NCI-H1105 treated with DMSO at 0.1 percent for 48 hours (cell line): ENCODE measurements around the gene CRYGS.
A peak's percentile ranks its signal among the peaks of the same experiment; 100 is the strongest.
"Not testable (repeated sequence)": the region's sequence is repeated elsewhere in the genome, so short reads cannot be mapped to it uniquely, and the experiment has no call there.

Source experiments
- DNase-seq: peaks from one replicate; lab custom pipeline; 2025; lab: John Stamatoyannopoulos, UW

The CRYGS gene

DNA sequence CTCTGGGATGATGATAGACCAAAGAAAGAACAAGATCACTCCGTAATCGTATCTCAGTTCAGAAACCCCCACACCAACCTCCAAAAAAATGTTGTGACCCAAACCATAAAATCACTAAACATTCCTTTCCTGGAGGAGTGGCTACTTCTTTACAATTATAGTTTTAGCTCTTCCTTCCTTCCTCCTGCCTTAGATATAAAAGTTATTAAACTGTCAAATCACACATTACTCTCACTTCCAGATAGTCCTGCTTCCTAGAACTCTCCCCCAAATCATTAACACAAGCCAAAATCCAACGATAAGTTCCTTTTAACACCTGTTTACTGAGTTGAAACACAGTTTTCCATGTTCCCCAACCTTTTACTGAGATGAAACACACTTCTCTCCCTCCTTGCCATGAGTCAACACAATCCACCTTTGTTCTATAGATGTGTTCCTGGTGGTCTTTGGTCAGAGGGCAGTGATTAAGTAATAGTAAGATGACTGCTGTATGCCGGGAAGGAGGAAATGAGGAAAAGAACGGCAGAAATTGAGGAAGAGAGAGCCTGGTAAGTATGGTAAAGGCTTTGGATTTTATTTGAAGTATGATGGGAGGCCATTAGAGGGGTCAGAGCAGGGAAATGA lies 8.3 kb upstream of the CRYGS start:
- DNase-seq = no peak

DNA sequence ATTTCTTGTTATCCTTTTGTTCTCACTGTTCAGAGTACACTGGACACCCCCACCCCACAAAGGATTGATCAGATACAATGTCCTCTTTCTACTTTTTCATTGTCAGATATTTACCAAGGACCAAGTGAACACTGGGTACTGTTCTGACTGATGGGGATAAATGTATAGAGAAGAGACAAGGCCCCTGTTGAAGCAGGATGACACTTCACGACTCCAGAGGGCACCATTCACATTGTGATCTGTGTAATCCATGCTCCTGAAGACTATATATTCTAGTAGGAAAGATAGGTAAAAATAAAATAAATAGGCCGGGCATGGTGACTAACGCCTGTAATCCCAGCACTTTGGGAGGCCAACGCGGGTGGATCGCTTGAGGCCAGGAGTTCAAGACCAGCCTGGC lies 7.2 kb upstream of the CRYGS start:
- DNase-seq = no peak

DNA sequence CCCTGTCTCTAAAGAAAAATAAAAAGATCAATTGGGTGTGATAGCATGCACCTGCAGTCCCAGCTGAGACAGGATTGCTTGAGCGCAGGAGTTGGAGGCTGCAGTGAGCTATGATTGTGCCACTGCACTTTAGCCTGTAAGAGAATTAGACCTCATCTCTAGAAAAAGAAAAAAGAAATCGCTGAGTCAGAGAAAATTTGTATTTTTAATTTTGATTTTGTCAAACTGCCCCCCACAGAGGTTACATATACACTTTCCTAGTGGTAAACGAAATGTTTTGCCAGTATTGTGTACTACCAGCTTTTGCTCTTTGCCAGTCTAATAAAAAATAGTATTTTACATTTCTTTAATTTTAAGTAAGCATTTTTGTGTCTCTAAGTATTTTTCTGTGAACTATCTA lies 5.3 kb upstream of the CRYGS start:
- no peak for DNase-seq

DNA sequence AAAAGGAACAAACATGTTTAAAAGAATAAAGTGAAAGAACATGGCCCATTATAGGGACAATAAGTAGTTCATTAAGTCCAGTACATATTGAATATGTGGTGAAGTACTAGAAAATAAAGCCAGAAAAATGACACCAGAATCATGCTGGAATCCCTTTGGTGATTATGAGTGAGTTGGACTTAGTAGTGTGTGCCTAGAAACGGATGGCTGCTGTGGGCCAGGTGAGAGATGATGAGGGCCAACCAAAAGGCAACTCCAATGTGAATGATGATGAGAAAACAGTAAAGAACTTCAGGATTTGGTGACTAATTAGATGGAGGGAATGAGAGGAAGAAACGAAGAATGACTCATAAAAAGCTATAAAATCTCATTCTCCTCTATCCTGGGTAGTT lies 3.3 kb downstream of the CRYGS start:
- no peak for DNase-seq

DNA sequence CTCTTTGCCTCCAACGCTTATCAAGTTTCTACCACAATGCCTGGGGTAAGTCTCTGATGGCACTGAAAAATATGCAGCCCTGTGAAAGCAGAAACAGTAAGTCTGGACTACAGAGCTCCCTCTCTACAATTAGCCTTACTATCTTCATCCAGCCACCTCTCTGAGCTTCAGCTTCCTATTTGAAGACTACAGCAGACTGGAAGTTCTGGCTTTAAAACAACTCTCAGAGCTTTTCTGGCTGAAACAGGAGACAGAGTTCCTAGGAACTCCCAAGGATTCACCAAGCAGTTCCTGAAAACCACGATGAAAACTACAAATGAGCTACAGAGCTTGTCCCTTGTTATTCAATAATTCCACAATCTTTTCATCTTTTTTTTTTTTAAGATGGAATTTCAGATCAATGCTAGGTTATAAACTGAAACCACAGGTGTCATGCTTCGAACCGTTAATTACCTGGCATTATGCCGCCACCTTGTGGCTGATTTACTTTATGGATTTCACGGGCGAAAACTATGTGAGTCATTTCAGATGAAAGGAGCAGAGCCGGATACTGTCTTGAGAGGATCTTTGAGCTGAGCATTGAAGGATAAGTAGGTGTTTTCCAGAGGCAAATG lies 3.9 kb downstream of the CRYGS start:
- DNase-seq = peak; percentile 88

DNA sequence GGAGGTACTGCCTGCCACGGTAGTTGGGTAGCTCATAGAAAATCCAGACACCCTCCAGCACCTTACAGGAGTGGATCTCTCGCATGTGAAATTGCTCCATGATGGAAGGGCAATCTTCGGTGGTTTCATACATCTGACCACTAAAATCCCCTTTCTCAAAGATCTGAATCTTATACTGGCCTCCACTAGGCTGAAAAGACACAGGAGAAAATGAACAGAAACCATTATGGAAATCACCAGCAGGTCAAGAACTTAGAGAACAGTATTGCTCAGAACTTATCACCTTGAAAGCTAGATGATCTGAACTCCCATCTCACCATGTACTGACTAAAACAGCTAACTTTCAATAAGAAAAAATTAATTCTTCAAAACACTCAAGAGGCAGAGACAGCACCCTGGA lies 5.4 kb downstream of the CRYGS start:
- no peak for DNase-seq

DNA sequence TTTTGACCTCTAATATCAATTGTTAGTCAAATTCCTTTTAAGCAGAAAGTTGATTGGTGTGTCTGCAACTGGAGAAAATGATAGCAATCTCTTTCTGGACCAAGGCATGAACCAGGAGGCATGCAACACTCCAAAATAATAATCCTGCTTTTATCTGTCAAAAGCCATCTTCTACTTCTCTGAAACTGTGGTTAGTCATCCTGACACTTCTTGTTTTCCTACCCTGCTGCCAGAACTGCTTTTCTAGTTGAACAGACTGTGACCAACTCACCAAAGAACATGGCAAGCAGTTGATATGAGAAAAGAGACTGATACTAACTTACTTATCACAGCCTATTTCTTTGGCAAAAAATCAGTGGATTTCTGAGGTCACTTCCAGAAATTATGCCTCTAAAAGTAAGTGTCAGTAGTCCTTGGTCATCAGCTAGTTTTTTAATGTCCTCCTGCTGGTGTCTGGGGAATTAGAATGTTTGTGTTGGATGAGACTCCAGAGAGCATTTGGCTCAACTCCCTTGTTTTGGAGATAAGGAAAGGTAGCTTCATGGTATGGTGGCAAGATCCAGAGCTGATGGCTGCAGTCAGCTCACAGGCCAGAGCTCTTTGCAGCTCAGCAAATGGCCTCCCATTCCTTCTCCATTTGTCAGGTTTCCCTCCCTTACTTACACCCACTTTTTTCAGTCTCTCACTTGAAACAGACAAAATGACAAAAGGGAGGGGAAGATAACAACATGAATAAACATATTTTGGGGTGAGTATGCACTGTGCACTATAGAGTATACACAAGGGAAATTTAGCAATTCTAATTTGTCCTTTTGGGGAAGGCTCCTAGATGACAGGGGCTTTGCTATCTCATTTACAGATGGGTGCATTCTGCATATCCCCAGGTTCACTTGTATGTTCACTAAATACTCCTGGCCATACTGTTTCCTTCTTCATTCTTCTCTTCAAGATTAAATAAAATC lies 7.0 kb downstream of the CRYGS start:
- DNase-seq = no peak

DNA sequence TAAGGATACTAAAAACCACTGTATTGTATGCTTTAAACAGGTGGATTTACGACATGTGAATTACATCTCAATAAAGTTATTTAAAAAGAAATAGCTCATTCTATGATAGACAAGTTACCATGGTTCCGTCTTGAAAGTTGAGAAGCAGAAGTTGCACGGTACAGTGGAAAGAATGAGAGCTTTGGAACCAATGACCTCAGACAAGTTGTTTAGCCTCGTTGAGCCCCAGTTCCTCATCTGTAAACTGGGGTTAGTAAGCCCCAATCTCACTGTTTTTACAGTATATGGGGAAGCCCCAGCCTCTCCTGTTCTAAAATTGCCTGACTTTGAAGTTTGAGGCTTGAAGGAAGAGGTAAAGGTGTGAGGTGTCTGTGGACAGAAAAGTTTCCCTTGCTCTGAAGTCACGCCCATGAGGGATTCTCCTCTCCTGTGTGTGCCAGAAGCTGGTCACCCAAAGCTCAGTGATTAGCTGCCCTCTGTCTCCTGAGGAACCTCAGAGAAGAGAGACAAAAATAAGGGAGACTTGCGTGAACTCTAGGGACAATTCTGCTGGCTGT lies 10.0 kb downstream of the CRYGS start:
- DNase-seq = no peak

DNA sequence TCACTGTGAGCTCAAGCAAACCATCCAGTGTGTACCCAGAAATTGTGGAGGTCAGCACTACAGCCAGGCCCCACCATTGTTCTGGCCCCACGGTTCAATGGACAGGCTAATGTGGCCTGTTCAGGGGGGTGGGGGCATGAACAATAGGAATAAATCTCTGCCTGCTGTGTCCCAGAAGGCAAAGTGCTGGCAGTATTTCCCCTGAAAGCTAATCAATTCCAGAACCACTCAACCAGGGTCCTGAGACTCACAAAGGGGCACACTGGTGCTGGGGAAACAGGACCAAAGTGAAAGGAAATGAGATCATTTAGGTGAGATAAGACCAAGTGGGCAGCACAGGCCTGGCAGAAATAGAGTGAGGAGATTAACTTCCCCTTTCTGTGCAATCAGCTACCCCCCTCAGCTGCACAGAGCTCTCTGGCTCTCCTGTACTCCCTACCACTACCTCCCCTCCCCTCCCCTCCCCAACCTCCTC lies 11.5 kb downstream of the CRYGS start:
- DNase-seq = no peak

DNA sequence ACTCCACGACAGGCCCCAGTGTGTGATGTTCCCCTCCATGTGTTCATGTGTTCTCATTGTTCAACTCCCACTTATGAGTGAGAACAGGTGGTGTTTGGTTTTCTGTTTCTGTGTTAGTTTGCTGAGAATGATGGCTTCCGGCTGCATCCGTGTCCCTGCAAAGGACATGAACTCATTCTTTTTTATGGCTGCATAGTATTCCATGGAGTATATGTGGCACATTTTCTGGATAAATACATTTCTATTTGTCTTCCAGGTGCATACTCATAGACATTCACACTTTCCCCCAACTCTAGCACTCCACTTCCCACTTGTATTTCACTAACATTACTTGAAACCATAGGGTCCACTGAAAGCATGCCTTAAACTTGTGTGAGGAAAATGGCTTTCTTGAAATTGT lies 12.5 kb downstream of the CRYGS start:
- DNase-seq = not testable (repeated sequence)

DNA sequence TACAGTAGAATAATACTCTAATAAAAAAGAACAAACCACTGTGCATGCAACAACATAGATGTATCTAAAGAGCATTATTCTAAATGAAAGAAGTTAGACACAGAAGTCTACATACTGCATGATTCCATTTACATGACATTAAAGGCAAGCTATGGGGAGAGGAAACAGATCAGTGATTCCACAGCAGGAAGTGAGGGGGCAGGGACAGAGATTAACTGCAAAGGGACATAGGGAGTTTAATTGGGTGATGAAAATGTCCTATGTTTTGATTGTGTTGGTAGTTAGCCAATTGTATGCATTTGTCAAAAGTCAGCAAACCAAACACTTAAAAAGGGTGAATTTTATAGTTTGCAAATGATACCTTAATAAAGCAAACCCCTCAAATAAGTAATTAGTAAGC lies 13.8 kb downstream of the CRYGS start:
- DNase-seq = no peak

DNA sequence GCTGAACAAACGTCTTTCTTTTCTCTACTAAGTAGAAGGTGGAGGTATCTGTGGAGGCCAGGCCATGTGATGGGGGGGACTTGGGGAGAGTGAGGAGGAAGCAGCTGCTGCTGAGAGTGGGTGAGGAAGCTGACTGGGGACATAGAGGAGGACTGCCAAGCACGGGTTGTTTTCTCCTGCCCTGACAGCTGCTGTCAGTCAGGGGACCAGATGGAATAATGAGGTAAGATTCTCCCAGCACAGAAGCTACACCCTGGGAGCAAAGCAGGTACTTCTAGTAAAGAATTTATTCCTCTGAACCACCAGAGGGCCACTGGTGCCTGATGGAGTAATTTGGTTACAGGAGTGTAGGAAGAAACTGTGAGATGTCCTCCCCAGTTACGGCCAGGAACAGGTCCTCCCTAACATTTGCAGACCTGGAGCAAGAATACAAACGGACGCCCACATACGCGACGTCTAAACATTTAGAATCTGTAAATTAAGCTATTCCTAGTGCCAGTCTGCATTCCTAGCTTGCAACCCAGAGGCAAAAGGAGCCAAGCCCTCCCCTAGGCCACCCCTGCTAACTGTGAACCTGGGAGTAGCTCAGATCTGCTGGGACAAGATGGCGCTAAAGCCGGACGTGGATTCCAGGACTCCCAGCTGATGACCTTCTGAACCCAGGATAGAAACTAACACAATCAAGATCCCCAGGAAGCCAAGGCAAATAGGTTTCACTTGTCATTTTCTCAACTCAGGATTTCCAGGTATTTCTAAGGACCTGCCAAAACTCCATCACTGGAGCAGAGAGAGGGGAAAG lies 14.8 kb downstream of the CRYGS start:
- no peak for DNase-seq

DNA sequence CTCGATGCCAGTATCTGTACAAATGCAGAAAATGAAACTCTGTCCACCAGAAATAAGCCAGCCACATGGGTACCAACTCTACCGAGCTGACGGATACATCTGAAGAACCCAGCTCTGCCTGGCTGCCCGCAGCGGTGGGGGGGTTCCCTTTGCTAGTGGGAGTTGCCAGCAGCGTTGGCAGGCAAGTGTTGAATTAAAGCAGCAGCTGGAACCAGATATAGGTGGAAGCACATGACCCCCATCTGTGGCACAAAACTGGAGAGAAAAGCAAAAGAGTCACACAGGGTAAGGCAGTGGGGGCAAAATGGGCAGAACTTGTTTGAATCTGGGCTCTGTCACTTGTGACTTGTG lies 17.9 kb downstream of the CRYGS start:
- DNase-seq = no peak

DNA sequence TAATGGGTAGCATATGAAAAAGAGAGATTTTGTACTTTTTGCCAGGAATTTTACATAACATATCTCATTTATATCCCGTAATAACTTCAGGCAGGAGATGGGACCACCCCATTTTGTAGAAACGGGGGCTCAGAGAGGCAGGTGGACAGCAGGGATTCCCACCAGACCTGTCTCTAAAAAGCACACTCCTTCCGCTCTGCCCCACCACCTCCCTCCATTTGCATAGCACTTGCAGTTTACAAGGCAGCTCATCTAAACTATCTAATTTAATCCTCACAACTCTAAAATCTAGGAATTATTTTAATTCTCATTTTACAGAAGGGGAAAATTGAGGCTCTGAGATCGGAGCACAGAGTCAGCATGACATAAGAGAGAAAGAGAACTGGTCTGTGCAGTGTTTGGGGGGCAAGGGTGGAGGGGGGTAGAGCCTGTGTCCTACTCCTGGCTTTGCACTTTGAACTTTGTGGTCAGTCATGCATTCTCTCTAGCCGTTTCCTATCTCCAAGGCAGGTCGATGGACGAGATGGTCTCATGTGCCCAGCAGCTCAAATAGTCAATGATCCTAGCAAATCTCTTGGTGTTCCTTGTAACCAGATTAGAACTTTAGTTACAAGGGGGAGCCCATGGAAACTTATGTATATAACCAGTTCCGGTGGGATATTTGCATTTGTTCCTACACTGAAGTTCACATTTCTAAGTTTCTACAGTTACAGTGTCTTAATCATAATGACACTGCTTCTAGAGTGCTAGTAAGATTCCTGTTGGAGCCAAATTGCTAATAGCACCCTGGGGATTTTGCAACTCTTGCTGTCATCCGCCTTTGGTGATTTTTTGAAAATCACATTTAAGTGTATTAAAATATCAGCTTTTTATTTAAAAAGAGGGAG lies 18.6 kb downstream of the CRYGS start:
- DNase-seq = no peak

DNA sequence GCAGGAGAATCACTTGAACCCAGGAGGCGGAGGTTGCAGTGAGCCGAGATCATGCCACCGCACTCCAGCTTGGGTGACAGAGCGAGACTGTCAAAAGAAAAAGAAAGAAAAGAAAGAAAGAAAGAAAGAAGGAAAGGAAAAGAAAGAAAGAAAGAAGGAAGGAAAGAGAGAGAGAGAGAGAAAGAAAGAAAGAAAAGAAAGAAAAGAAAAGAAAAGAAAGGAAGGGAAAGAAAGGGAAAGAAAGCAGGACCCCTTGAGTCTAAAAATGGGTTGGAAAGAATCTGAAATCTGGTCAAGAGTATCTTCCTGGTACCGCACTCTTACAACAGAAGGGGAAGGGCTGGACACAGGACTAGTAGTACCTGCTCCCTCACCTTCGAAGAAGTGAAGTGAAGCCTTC lies 19.6 kb downstream of the CRYGS start:
- DNase-seq = no peak

DNA sequence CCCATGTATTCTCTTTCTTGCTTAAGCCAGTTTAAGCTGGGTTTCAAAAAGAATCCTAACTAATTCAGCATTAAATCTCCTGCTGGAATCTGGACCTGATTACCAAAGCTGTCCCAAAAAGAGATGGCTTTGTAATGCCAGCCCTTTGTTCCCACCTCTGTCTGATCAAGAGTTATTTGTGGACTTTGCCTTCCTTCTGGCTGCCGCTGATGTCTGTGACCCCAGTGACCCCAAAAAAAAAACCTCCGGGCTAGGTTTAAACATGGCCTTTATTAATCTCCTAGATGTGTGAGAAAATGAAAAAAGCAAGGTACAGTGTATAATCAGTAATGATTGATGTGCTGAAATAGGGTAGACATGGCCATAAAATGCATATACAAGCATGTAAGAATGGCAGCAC lies 20.7 kb downstream of the CRYGS start:
- DNase-seq = no peak

DNA sequence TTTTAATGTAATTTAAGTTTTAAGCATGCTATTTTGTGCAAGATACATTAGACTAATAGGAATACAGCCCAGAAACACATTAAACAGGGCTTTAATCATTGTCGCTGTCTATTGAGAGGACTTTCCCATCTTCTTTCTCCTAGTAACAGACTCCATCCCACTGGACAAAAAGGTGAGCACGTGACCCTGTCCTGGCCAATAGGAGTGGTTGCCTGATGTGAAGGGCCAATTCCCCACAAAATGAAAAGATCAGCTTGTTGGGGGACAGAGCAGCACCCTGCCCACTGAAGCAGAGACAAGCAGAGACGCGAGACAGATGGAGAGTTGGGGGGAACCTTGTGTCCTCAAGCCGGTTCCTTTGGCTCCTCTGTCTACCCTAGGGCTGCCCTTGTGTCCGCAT lies 21.2 kb downstream of the CRYGS start:
- DNase-seq = no peak

DNA sequence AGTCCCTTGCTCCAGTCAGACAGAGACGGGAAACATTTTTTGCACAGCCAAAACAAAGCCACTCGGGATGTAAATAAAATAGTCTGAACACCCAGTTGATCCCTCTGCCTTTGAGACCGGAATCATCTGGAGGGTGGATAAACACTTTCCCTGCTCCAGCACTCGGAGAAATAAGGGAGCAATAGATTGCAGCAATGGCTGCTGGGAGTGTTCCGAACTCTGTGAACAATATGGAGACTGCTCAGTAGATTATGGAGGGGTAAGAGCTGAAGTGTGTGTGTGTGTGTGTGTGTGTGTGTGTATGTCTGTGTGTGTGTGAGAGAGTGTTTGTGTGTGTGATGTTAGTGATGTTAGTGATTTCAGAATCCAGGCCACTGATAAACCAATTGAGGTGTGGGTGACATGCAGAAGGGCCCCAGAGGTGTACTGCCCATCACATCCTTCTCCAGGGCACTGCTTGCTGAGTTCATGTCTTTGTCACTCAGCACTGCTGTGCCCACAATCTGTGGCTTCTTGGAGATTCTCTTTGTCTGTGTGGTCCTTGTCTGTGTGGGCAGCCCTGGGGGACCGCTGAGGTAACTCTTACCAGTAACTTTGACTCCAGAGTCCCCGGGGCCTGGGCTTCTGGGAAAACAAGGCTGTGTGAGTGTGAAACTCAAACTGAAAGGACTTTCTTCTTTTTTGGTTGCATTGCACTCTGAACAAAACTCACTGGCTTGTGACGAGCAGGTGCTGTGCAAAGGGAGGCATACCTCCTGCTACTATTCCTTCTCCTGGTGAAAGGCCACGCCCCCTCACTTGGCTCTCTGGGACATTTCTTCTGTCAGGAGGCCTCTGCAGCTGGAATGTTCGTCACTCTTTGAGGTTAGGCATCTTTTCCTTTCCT lies 23.0 kb downstream of the CRYGS start:
- DNase-seq = no peak

DNA sequence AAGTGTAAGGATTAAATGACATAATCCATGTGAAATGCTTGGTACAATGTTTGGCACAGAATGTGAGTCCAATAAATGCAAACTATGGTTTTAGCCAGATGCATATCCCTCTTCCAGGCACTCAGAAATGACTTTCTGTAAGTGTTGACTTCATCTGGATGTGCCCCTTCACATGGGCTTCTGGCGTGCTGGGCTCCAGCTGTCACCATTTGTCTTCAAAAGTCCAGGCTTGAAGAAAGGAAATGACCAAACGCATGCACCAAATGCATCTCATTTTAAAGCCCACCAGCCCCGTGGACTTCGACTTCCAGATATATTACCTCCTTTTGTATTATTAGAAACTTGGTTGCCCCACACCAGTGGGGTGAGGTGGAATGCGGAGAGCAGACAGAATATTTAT lies 23.7 kb downstream of the CRYGS start:
- no peak for DNase-seq
